ENCODE data around the gene VPS8. TPM values are rescaled to one million over a fixed set of nuclear protein-coding genes. Genes with fewer than 3 reads are reported as not detected.

VPS8 gene
- total RNA-seq, 2 donors from 2014 or later, result 49.7 to 70.0 TPM

GRCh38 chr3:185042312-185043050 is 230.5 kb downstream of the VPS8 start:
- H3K4me3 ChIP-seq (ENCODE audit: low read length), result no peak overlapping the region

GRCh38 chr3:185046164-185046515 is 234.2 kb downstream of the VPS8 start:
- H3K4me1 Mint-ChIP-seq, result peaks cover 14% of the 10 kb centered on the region
- no peak overlapping the region for H3K27ac Mint-ChIP-seq
- H3K36me3 Mint-ChIP-seq (ENCODE audit: low read depth), result peaks cover 25% of the 10 kb centered on the region
- WGBS, 2 experiments (ENCODE audit: insufficient coverage in 1 of 2, insufficient read length in 1 of 2), result 92 to 97% methylated on average over 1 of the region's 1 CpG
- Histone ChIP-seq H3K27me3 (ENCODE audit: control insufficient read depth, insufficient read depth, low read length, poor library complexity, severe bottlenecking) (no peaks in the 10 kb centered on the region), H3K9me3 (ENCODE audit: control insufficient read depth, low read length) (no peaks in the 10 kb centered on the region), H3K27ac (ENCODE audit: low read depth, low read length) (no peak overlapping the region), H3K9ac (ENCODE audit: extremely low read depth, low read length, poor library complexity, severe bottlenecking) (no peak overlapping the region), H3K36me3 (ENCODE audit: control insufficient read depth, insufficient read depth, low read length) (peaks cover 13% of the 10 kb centered on the region), H3K4me3 (ENCODE audit: low read length) (no peak overlapping the region), H3K4me1 (ENCODE audit: control insufficient read depth, insufficient read depth, low read length) (no peaks in the 10 kb centered on the region)
- H3K9me3 Mint-ChIP-seq, result no peaks in the 10 kb centered on the region
- H3K27me3 Mint-ChIP-seq (ENCODE audit: insufficient read depth), result no peaks in the 10 kb centered on the region
- no peak overlapping the region for H3K4me3 Mint-ChIP-seq
- TF ChIP-seq, protein P1, sequence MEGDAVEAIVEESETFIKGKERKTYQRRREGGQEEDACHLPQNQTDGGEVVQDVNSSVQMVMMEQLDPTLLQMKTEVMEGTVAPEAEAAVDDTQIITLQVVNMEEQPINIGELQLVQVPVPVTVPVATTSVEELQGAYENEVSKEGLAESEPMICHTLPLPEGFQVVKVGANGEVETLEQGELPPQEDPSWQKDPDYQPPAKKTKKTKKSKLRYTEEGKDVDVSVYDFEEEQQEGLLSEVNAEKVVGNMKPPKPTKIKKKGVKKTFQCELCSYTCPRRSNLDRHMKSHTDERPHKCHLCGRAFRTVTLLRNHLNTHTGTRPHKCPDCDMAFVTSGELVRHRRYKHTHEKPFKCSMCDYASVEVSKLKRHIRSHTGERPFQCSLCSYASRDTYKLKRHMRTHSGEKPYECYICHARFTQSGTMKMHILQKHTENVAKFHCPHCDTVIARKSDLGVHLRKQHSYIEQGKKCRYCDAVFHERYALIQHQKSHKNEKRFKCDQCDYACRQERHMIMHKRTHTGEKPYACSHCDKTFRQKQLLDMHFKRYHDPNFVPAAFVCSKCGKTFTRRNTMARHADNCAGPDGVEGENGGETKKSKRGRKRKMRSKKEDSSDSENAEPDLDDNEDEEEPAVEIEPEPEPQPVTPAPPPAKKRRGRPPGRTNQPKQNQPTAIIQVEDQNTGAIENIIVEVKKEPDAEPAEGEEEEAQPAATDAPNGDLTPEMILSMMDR (conservative IDR thresholded peaks at IDR 0.05), result no peak
- no peak for DNase-seq

More at GRCh38 chr3:185042312-185043050, 230.5 kb downstream of the VPS8 start:
- Mint-ChIP-seq H3K27ac (no peak overlapping the region), H3K9me3 (peaks cover 4% of the 10 kb centered on the region), H3K27me3 (ENCODE audit: insufficient read depth) (no peaks in the 10 kb centered on the region), H3K36me3 (ENCODE audit: low read depth) (peaks cover under 1% of the 10 kb centered on the region), H3K4me1 (peaks cover 35% of the 10 kb centered on the region), H3K4me3 (no peak overlapping the region)
- no peak overlapping the region for H3K9ac ChIP-seq (ENCODE audit: extremely low read depth, low read length, poor library complexity, severe bottlenecking)
- H3K27me3 ChIP-seq (ENCODE audit: control insufficient read depth, insufficient read depth, low read length, poor library complexity, severe bottlenecking), result no peaks in the 10 kb centered on the region
- H3K9me3 ChIP-seq (ENCODE audit: control insufficient read depth, low read length), result peaks cover 5% of the 10 kb centered on the region
- H3K27ac ChIP-seq (ENCODE audit: low read depth, low read length), result no peak overlapping the region
- peaks cover 4% of the 10 kb centered on the region for H3K4me1 ChIP-seq (ENCODE audit: control insufficient read depth, insufficient read depth, low read length)
- TF ChIP-seq, protein P1 (conservative IDR thresholded peaks at IDR 0.05), result no peak
- no peak for DNase-seq
- WGBS, 2 experiments (ENCODE audit: insufficient coverage in 1 of 2, insufficient read length in 1 of 2), result 87 to 89% methylated on average over 6 to 7 of the region's 7 CpGs
- no peaks in the 10 kb centered on the region for H3K36me3 ChIP-seq (ENCODE audit: control insufficient read depth, insufficient read depth, low read length)

DNA sequence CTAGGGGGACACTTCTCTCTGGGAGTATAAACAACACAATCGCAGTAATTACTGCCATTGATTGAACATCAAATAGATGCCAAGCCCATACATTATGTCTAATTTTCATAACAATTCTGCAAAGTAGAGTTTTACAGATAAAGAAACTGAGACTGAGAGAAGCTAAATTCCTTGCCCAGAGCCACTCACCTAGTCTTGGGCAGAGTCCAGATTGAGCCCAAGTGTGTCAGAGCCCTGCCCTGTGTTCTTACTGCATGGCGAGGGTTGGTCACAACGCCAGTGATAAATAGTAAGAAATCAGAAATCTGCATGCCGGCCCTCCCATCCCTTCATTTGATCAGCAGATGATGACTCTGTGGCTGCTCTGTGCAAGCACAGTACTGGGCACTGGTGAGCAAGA is 234.6 kb downstream of the VPS8 start:
- Mint-ChIP-seq H3K36me3 (ENCODE audit: low read depth) (peaks cover 27% of the 10 kb centered on the region), H3K4me1 (peaks cover 14% of the 10 kb centered on the region), H3K27me3 (ENCODE audit: insufficient read depth) (no peaks in the 10 kb centered on the region), H3K4me3 (no peak overlapping the region), H3K27ac (no peak overlapping the region), H3K9me3 (no peaks in the 10 kb centered on the region)
- WGBS, 2 experiments (ENCODE audit: insufficient coverage in 1 of 2, insufficient read length in 1 of 2), result 81 to 100% methylated on average over 3 to 4 of the region's 4 CpGs
- H3K27me3 ChIP-seq (ENCODE audit: control insufficient read depth, insufficient read depth, low read length, poor library complexity, severe bottlenecking), result no peaks in the 10 kb centered on the region
- H3K9me3 ChIP-seq (ENCODE audit: control insufficient read depth, low read length), result no peaks in the 10 kb centered on the region
- TF ChIP-seq, protein P1 (conservative IDR thresholded peaks at IDR 0.05), result no peak
- no peaks in the 10 kb centered on the region for H3K4me1 ChIP-seq (ENCODE audit: control insufficient read depth, insufficient read depth, low read length)
- no peak overlapping the region for H3K27ac ChIP-seq (ENCODE audit: low read depth, low read length)
- no peak overlapping the region for H3K4me3 ChIP-seq (ENCODE audit: low read length)
- no peak for DNase-seq
- peaks cover 13% of the 10 kb centered on the region for H3K36me3 ChIP-seq (ENCODE audit: control insufficient read depth, insufficient read depth, low read length)
- no peak overlapping the region for H3K9ac ChIP-seq (ENCODE audit: extremely low read depth, low read length, poor library complexity, severe bottlenecking)
